GM21360 (cell line): ENCODE measurements around the gene SLC41A3.

ENCODE experiments used
- ATAC-seq: cut with Tn5 transposase; IDR thresholded peaks from one replicate; pipeline ENCODE4 v1.9.1; 2021; ENCODE audit warnings: mild to moderate bottlenecking, moderate library complexity; ENCODE audit not compliant: unreplicated experiment

Gene SLC41A3

DNA sequence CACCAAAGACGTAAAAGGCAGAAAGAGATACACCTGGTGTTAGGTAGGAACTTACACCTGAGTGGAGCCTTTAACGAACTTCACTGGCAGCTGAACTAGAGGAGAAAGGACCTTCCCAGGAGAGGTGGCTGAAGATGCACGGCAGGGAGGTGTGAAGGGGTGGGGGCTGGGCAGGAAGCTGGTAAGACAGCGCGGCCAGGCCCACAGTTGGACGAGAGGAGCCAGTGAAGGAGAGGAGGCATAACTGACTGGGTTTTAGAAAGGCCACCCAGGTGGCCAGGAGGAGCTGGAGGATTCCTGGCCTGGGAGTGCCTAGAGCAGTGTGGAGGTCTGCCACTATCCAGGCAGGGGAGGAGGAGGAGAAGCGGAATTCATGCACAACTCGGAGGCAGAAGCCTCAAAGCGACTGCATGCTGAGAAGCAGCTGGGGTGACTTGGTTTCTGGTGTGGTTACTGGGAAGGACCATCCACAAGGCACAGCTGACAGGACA lies 51.9 kb downstream of the SLC41A3 start:
- ATAC-seq: no peak

DNA sequence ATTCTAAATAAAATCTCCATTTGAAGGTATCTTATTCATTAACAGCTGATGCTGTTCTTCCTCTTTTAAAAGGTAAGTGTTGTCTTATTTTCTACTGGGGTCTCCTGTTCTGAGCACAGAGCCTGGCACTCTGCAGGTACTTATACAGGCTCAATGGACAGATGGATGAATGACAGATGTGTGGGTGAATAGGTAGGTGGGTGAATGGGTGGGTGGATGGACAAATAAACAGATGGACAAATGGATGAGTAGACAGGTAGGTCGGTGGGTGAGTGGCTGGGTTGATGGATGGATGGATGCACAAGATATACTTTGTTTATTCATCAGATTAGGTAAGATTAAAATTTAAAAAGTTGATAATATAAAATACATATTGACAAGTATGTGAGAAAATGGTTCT lies 53.5 kb downstream of the SLC41A3 start:
- no peak for ATAC-seq

DNA sequence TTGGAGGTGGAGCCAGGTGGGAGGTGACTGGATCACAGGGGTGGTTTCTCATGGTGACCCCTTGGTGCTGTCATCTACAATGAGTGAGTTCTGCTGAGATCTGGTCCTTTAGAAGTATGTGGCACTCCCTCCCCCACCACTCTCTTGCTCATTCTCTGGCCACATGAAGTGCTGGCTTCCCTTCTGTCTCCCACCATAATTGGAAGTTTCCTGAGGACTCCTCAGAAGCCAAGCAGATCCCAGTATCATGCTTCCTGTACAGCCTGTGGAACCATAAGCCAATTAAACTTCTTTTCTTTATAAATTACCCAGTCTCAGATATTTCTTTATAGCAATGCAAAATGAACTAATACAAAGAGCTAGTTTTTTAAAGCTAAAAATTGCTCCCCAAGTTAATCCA lies 54.7 kb downstream of the SLC41A3 start:
- no peak for ATAC-seq

- ATAC-seq: no peak
These were observed 55.8 kb downstream of the SLC41A3 start for GRCh38 chr3:126028096-126028495.

GRCh38 chr3:126026761-126027160 lies 57.2 kb downstream of the SLC41A3 start:
- ATAC-seq: no peak

GRCh38 chr3:126026277-126026751 lies 57.6 kb downstream of the SLC41A3 start:
- no peak for ATAC-seq

GRCh38 chr3:126025862-126026261 lies 58.1 kb downstream of the SLC41A3 start:
- ATAC-seq: no peak

DNA sequence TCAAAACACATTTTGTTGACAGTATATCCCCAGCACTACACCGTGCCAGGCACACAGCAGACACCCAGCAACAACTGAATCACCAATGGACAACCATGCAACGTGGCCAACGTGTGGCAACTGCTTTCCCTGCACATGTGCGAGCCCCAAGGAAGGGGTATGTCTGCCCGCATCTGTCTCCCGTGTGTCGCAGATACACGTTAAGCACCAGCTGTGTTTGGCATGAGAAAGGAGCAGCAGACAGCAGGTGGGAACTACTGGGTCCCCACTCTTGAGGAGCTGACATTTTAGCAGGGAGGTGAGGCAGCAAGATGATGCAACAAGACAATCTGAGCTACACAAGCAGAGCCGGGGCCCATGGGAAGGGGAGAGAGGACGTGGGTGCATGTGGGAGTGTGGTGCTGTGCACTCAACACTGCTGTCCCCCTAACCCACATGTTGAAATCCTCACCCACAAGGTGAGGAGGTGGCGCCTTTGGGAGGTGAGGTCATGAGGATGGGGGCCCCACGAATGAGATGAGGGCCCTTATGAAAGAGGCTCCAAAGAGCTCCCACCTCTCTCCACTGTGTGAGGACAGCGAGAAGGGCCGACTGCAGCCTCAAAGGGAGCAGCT lies 58.7 kb downstream of the SLC41A3 start:
- no peak for ATAC-seq

DNA sequence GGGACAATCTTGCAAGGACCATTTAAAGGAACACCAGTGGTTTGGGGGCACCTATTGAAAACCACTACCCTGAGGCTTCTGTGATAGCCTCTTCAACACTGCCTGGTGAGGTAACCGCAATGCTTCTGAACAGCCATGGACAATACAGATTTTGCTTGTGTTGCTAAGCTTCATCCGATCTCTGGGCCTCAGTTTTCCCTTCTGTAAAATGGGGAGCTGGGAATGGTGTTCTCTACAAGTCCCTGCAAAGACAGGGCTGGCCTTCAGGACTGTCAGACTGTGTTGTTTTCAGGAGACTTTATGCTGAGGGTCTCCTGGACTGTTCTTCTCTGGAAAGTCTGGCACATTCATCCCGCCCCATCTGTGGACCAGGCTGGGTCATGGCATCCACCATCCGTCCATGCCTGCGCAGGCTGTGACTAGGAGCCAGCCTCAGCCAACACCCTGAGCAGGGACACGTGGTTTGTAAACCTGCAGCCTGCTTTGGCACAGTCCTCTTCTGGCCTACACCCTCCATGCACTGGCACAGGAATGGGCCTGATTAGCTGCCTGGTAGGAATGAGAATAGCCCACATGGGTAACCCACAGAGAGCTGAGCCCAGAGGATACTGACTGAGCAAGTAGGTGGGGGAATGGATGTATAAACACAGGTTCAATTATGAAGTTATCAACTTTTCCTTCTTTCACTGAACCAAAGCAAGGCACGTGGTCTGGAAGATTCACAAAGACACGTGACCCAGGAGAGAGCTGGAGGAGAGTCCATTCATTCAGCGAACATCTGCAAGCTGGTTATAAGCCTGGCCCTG lies 59.7 kb downstream of the SLC41A3 start:
- no peak for ATAC-seq

- ATAC-seq: no peak
These were observed 60.5 kb downstream of the SLC41A3 start for GRCh38 chr3:126023390-126023789.

DNA sequence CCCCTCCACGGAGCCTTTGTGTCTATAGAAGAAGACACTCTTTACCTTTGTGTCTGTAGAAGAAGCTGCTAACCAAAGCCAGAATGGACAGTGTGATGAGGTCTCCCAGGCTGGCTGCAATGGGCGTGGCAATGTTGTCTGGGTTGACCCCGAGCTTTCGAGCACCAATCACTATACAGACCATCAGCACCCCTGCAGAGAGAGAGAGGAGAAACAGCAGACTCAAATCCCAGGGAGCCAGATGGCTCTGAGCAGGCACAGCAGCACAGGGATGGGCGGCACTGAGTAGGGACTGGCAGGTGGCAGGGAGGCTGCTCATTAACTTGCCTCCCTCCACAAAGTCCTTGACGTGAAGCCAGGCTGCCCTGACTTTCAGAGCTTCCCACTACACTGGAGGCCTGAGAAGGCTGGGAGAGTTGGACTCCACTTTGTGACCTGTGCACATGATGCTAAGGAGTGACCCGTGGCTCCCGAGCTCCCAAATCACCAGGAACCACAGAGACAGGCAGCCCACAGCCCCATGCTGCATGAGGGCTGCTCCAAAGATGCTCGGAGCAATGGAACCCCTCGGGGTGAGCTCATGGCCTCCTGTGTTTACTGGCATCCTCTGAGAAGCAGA lies 61.1 kb downstream of the SLC41A3 start:
- ATAC-seq: no peak

DNA sequence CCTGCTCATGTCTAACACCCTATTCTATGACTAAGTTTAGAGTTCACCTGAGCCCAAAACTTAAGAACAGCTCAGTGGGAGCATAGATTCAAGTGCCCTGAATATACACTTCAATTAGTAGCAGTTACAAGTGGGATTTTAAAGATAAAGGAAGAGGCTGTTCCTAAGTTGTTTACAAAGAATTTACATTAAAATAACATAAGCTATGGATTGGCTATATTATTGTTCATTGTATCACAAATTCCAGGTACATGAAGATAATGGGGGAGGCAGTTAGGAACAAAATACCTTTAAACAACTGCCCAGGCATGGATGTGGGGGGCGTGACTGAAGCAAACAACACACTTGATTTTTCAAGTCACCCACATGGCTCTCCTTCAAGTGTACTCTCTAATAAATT lies 62.2 kb downstream of the SLC41A3 start:
- ATAC-seq: no peak

DNA sequence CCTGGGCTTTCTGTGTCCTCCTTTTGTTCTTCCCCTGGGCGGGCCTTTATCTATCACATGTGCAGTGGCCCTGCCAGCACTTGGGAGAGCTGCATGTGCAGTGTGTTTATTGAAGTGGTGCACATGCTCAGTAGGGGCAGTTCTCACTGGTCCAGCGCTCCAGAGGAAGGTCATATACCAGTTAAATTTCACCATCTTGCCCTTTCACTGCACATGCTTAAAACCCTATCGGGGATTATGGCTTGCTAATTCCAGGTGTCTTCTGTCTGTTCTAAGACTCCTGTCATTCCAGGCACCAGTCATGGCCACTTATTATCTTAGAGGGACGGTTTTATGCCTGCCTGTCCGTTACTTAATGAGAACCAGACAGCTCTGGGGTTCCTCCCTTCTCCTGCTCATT lies 62.7 kb downstream of the SLC41A3 start:
- ATAC-seq: no peak

DNA sequence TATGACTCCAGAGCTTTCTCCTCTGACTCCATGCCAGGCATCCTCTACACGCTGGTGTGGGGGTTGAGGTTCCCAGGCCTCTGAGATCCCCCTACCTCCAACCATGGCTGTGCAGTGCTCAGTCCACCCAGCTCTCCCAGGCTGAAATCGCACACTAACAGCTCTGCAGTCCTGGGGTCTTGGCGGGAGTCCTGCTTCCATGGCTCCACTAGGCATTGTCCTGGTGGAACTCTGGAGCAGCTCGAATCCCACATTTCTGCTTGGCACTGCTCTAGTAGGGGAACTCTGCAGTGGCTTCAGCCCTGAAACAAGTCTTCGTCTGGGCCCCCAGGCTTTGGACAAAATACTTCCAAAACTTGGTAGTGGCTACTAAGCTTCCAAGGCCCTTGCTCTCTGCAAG lies 64.2 kb downstream of the SLC41A3 start:
- ATAC-seq: no peak

GRCh38 chr3:126018995-126019394 lies 64.9 kb downstream of the SLC41A3 start:
- no peak for ATAC-seq

DNA sequence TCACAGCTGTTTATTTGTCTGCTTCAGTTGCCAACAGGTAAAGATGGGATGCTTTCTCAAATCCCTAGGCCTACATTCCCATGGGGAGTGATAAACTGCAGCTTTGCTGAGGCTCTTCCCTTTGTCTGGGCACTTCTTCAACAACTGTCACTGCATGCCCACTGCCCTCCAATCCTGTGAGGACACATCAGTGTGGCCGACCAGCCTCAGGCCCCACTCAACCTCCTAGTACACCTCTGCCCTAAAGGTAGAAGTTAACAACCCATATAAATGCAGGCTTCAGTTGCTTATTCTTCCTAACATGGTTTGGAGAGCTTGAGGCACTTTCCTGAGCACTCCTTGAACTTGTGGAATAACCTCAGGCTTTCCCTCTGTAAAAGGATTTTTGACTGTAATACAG lies 65.4 kb downstream of the SLC41A3 start:
- no peak for ATAC-seq

- no peak for ATAC-seq
These were observed 66.6 kb downstream of the SLC41A3 start for GRCh38 chr3:126017362-126017761.

DNA sequence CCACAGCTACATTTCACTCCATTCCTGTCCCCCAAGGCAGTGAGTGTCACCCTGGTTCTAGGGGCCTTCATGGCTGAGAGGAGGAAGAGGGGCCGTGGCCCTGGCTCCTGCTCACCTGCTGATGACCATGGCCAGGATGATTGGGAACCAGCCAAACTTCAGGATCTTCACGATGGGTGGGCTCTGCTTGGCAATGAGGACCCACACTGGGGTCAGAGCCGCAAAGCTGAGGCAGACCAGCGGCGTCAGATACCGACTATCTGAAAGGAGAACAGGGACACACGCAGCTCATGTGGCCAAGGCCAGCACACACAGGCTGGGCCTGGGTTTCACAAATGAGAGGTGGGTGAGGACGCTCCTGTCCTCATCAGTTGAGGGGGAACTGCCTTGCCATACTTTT lies 67.3 kb downstream of the SLC41A3 start:
- no peak for ATAC-seq

DNA sequence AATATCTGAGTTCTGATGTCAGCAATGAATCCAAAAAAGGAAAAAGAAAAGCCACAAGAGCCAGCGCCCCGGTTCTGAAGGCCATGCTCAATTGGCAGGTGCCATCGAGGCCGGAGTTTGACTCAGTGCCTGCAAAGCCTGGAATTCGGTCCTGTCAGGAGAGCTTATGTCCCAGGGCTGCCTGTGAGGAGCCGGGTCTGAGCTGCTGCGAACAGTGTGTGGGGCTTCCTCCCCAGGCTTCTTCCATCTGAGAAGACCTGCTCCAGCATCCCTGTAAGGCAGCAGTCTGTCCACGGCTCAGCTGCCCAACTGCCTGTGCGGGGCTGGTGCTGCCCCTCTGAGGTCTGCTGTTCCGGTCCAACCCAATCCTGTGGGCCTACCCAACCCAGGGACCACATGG lies 68.8 kb downstream of the SLC41A3 start:
- no peak for ATAC-seq

DNA sequence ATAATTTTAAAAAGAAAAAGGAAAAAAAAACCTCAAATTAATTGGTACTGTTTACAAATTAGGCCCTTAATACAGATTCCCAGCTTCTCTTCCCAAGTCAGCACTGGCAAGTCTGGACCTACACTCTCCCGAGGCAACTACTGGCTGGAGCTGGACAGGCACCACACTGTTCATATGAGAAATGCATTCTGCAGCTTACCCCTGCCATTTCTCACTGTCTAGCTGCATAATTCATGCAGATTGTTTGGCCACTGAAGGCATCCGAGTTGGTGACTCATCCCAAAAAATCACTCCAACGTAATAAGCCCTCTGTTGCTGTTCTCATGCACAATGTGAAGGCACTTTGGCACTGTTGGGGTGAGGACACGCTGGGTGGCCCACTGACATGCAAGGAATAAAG lies 69.7 kb downstream of the SLC41A3 start:
- no peak for ATAC-seq

DNA sequence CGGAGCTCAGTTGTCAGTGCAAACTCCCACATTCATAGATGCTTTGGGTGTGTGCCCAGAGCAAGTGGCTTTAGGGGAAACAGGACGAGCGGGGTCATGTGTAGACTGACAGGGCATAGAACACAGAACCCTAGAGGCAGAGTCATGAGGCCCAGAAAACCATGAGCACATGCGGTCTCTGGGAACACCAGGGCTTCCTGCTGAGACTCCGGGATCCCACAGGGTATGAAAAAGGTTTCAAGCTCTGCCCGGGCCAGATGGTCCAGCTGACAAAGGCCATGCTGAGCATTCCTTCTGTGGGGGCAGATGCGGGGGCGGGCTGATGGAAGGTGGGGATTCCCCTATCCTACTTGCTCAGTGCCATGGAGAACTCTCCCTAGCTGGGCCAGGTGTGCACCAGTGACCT lies 70.2 kb downstream of the SLC41A3 start:
- ATAC-seq: no peak

DNA sequence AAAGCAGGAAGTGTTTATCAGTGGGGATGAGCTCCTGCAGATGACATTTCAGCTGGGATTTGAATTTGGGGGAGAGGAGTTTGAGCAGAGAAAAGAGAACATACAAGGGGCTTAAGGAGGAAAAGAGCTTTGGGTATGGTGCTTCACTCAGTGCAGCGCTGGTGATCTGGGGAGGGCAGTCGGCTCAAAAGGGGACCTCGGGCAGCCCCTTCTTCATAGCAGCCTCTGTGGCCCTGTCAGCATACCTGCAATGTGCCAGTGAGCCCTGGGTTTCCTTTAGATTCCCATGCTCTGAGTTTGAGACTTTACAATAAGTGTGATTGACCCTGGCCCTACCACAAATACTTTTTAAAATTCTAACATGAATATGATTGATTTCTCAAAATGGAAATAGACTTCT lies 74.7 kb downstream of the SLC41A3 start:
- no peak for ATAC-seq
